Keratinocyte (primary cell): ENCODE measurements around the gene CCDC158. TPM values are rescaled to one million over a fixed set of nuclear protein-coding genes. Genes with fewer than 3 reads are reported as not detected.

Experiments used
- DNase-seq: peaks from one replicate; pipeline ENCODE4 v3.0.0-alpha.2; 2011; ENCODE audit warnings: low read depth, missing footprints, low spot score
- FAIRE-seq: peaks from 2 replicates; lab custom pipeline; 2011; peaks lifted over from hg19 to GRCh38; lab: Jason Lieb, UNC
- H2AFZ ChIP-seq: 2 replicates; pipeline ENCODE4 v1.6.0; 2012; ENCODE audit warnings: low read length, control low read depth, inconsistent platforms; ENCODE audit not compliant: control insufficient read depth
- H3K27ac ChIP-seq: 2 replicates; pipeline ENCODE4 v1.5.1; 2011; ENCODE audit warnings: low read length; ENCODE audit not compliant: control insufficient read depth, insufficient read depth
- H3K27me3 ChIP-seq: 3 replicates; pipeline ENCODE4 v1.6.0; 2011; ENCODE audit warnings: low read length; ENCODE audit not compliant: control insufficient read depth, insufficient read depth; ENCODE audit errors: extremely low read depth
- H3K36me3 ChIP-seq, 2 experiments: 2 replicates in 1 of 2; 3 replicates in 1 of 2; pipeline ENCODE4 v1.5.1; 2011; ENCODE audit warnings: low read length in 2 of 2, mild to moderate bottlenecking in 1 of 2; ENCODE audit not compliant: control insufficient read depth in 2 of 2, insufficient read depth in 2 of 2; ENCODE audit errors: extremely low read depth in 1 of 2
- H3K4me1 ChIP-seq: 3 replicates; pipeline ENCODE4 v1.5.1; 2011; ENCODE audit warnings: low read length; ENCODE audit not compliant: control insufficient read depth, insufficient read depth; ENCODE audit errors: extremely low read depth
- H3K4me2 ChIP-seq: 3 replicates; pipeline ENCODE4 v1.6.0; 2011; ENCODE audit warnings: low read depth, low read length; ENCODE audit not compliant: control insufficient read depth, insufficient read depth; ENCODE audit errors: extremely low read depth
- H3K4me3 ChIP-seq, 3 experiments: fragments of 200-600 bp in 1 of 3; sonication (generic) in 1 of 3; 2 replicates in 2 of 3; 3 replicates in 1 of 3; pipeline ENCODE4 v1.5.1; 2011 to 2016; ENCODE audit warnings: low read length in 3 of 3, mild to moderate bottlenecking in 3 of 3, control low read depth in 2 of 3, inconsistent platforms in 1 of 3, low read depth in 1 of 3, mixed read lengths in 1 of 3, mixed run types in 1 of 3, moderate library complexity in 1 of 3; ENCODE audit not compliant: control insufficient read depth in 2 of 3, insufficient read depth in 2 of 3; ENCODE audit errors: extremely low read depth in 1 of 3
- H3K79me2 ChIP-seq: 2 replicates; pipeline ENCODE4 v1.6.0; 2012; ENCODE audit warnings: low read length; ENCODE audit not compliant: control insufficient read depth, insufficient read depth
- H3K9ac ChIP-seq: 3 replicates; pipeline ENCODE4 v1.6.0; 2011; ENCODE audit warnings: low read length; ENCODE audit not compliant: control insufficient read depth, insufficient read depth; ENCODE audit errors: extremely low read depth
- H3K9me1 ChIP-seq: 3 replicates; pipeline ENCODE4 v1.6.0; 2011; ENCODE audit warnings: low read length; ENCODE audit not compliant: control insufficient read depth, insufficient read depth; ENCODE audit errors: extremely low read depth
- H3K9me3 ChIP-seq: 2 replicates; pipeline ENCODE4 v1.5.1; 2012; ENCODE audit warnings: low read depth, low read length; ENCODE audit not compliant: control insufficient read depth
- H4K20me1 ChIP-seq: 3 replicates; pipeline ENCODE4 v1.6.0; 2011; ENCODE audit warnings: low read length; ENCODE audit not compliant: control insufficient read depth, insufficient read depth; ENCODE audit errors: extremely low read depth
- CTCF ChIP-seq, 3 experiments: IDR thresholded peaks in 1 of 3; conservative IDR thresholded peaks in 1 of 3; optimal IDR thresholded peaks in 1 of 3; 2 replicates in 2 of 3; 3 replicates in 1 of 3; pipeline versions ENCODE3 to v1.5.1; 2011; ENCODE audit warnings: low read length in 3 of 3, mild to moderate bottlenecking in 3 of 3, moderate library complexity in 2 of 3, control low read depth in 1 of 3, inconsistent platforms in 1 of 3; ENCODE audit not compliant: insufficient read depth in 2 of 3; ENCODE audit errors: extremely low read depth in 1 of 3
- EZH2 ChIP-seq: IDR thresholded peaks from one replicate; pipeline ENCODE4 v1.6.1; 2012; ENCODE audit warnings: inconsistent platforms, mild to moderate bottlenecking, low read length, moderate library complexity
- dilution Hi-C: fragments of 300-500 bp; cut with MboI; formaldehyde crosslinking; loops from one replicate; pipeline ENCODE4 v1.7.0; 2020; ENCODE audit warnings: low sequenced_read_pairs; ENCODE audit not compliant: extremely low pct_ligation_motif_present
- polyA plus RNA-seq, 5 experiments: library from polyadenylated mRNA; depleted of rRNA in 3 of 5; stranded (reverse) in 3 of 5; stranded (forward) in 1 of 5; unstranded in 1 of 5; fragments of >200 nt; gene quantifications; 1 replicate in 1 of 5; 2 replicates in 3 of 5; 3 replicates in 1 of 5; pipeline versions ENCODE4 v1.2.1 to v1.2.3, GENCODE V29; 2011 to 2012; ENCODE audit warnings: missing spikeins in 2 of 5, low read depth in 1 of 5, low replicate concordance in 1 of 5

CCDC158 gene
- polyA plus RNA-seq, 1 donor (not counting 4 experiments of a cell fraction or from before 2014, with no cell fraction given) = not detected

DNA sequence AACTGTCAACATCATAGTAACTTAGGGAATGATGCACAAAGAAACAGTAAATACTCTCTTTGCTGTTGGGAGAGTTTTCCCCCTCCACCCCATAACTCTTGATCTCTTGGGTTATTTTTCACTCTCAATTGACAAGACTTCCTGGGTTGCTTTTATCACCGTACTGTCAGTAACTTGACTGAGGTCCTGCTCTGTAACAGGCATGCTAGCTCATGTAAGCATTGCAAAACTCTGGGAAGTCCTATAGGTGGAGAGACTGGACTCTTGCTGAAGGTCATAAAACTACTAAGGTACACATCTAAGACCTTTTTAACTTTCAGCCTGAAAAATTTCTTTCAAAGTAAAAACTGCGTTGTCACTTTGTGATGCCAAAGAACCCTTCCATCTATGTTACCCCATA lies 25.0 kb upstream of the CCDC158 start:
- no peak overlapping the region for H2AFZ ChIP-seq
- no peaks in the 10 kb centered on the region for H3K4me1 ChIP-seq
- H3K27ac ChIP-seq = no peak overlapping the region
- no peak overlapping the region for H3K4me2 ChIP-seq
- H3K9ac ChIP-seq = no peak overlapping the region
- no peaks in the 10 kb centered on the region for H3K9me3 ChIP-seq
- no peaks in the 10 kb centered on the region for H3K36me3 ChIP-seq
- FAIRE-seq (no peak), DNase-seq (no peak)
- H3K79me2 ChIP-seq = no peaks in the 10 kb centered on the region
- dilution Hi-C loops = no loop called here
- no peaks in the 10 kb centered on the region for H3K9me1 ChIP-seq
- H3K27me3 ChIP-seq = peaks cover 3% of the 10 kb centered on the region
- no peak for TF ChIP-seq CTCF (optimal IDR thresholded peaks at IDR 0.05 in 1 of 3, IDR thresholded peaks at IDR 0.05 in 1 of 3, conservative IDR thresholded peaks at IDR 0.05 in 1 of 3; ENCODE audit: extremely low read depth in 1 of 3, insufficient read depth in 2 of 3, low read length in 3 of 3)
- TF ChIP-seq EZH2 = no peak
- no peaks in the 10 kb centered on the region for H4K20me1 ChIP-seq
- H3K4me3 ChIP-seq = no peak overlapping the region

DNA sequence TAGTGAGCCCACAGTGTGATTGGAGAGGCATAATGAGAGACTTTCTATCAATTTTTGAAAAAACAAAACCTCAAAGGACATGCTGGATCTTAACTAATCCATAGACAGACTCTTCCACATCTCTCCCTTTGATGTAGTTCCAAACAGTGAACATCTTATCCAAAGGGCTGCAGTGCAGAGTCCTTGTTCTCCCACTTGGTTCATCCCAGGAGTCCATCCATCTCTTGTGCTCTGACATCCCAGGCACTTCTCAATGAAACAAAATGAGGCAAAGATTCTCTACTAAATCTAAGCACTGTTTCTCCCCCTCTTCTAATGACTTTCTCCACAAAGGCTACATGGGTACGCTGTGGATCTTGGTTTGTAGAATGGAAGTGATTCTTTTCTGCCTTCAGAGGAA lies 22.4 kb upstream of the CCDC158 start:
- Histone ChIP-seq H3K27me3 (peaks cover 9% of the 10 kb centered on the region), H3K79me2 (no peaks in the 10 kb centered on the region), H3K27ac (no peak overlapping the region), H3K9ac (no peak overlapping the region), H2AFZ (no peak overlapping the region), H3K4me3 (no peak overlapping the region), H3K36me3 (no peaks in the 10 kb centered on the region), H3K9me3 (no peaks in the 10 kb centered on the region), H3K4me1 (no peaks in the 10 kb centered on the region), H4K20me1 (no peaks in the 10 kb centered on the region), H3K4me2 (no peak overlapping the region), H3K9me1 (no peaks in the 10 kb centered on the region)
- TF ChIP-seq EZH2 = no peak
- no peak for TF ChIP-seq CTCF (optimal IDR thresholded peaks at IDR 0.05 in 1 of 3, IDR thresholded peaks at IDR 0.05 in 1 of 3, conservative IDR thresholded peaks at IDR 0.05 in 1 of 3; ENCODE audit: extremely low read depth in 1 of 3, insufficient read depth in 2 of 3, low read length in 3 of 3)
- FAIRE-seq = no peak
- dilution Hi-C loops = no loop called here
- no peak for DNase-seq
